Esophagus (tissue), 2 donors: Measurements from ENCODE around the gene TTYH3. TPM values are rescaled to one million over a fixed set of nuclear protein-coding genes. Genes with fewer than 3 reads are reported as not detected.
A peak's percentile ranks its signal among the peaks of the same experiment; 100 is the strongest.

ENCODE experiments used
- H3K27ac ChIP-seq, 2 donors: one replicate each; pipeline ENCODE4 v1.5.1; 2013; ENCODE audit warnings: low read depth in 2 of 2, mild to moderate bottlenecking in 2 of 2, inconsistent platforms in 1 of 2, low read length in 1 of 2, moderate library complexity in 1 of 2
- H3K27me3 ChIP-seq, 2 donors: one replicate each; pipeline ENCODE4 v1.6.1; 2013; ENCODE audit warnings: low read length in 2 of 2, control low read depth in 1 of 2, mild to moderate bottlenecking in 1 of 2; ENCODE audit not compliant: insufficient read depth in 2 of 2, control insufficient read depth in 1 of 2
- H3K36me3 ChIP-seq, 2 donors: one replicate each; pipeline ENCODE4 v1.6.1; 2013; ENCODE audit warnings: low read length in 1 of 2; ENCODE audit not compliant: control insufficient read depth in 2 of 2, insufficient read depth in 2 of 2
- H3K4me1 ChIP-seq, 2 donors: one replicate each; pipeline ENCODE4 v1.6.1; 2013; ENCODE audit warnings: low read length in 1 of 2; ENCODE audit not compliant: control insufficient read depth in 2 of 2, insufficient read depth in 2 of 2
- H3K4me3 ChIP-seq, 2 donors: one replicate each; pipeline ENCODE4 v1.5.1; 2013; ENCODE audit warnings: low read length in 2 of 2, mild to moderate bottlenecking in 2 of 2, low read depth in 1 of 2, moderate library complexity in 1 of 2
- H3K9me3 ChIP-seq, 2 donors: one replicate each; pipeline ENCODE4 v1.6.1; 2013; ENCODE audit warnings: mild to moderate bottlenecking in 2 of 2, low read depth in 1 of 2, low read length in 1 of 2, moderate library complexity in 1 of 2; ENCODE audit not compliant: control insufficient read depth in 2 of 2, insufficient read depth in 1 of 2
- WGBS, 2 donors: extraction: QIAGEN DNeasy Blood & Tissue Kit; methylation state at CpG; one replicate each; pipeline ENCODE4 v1.1.7; 2013; 5-methylcytosine and 5-hydroxymethylcytosine counted together
- polyA plus RNA-seq, 2 donors: library from polyadenylated mRNA; stranded (reverse); fragments of 200-250 nt; gene quantifications; one replicate each; pipeline ENCODE4 v1.2.3, GENCODE V29; 2013
- donor health status: healthy with polysubstance abuse.
- donor health status: Bipolar disorder and iron deficiency.

Gene TTYH3
- polyA plus RNA-seq, 2 donors = 3.5 to 3.8 TPM

DNA sequence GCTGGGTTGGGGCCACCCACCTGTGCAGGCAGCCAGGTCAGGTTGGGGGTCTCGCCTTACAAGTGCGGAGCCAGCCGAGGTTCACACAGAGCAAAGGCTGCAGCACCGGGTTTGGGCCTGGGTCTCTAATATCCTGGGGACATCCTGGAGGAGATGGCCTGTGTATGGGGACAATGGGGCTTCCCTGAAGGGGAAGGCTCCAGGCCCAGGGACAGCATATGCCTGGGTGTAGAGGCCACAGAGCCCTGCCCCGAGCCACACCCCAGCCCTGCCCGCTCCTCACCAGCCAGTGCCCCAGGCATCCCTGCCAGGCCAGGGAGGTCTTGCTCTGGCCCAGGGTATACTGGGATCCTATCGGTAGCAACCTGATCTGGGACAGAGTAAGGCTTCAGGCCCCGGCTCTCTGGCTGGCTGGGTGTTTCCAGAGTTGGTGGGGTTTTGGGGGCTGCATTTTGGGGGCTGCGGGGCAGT is 9.1 kb downstream of the TTYH3 start:
- Histone ChIP-seq H3K4me3 (no peak overlapping the region), H3K27me3 (no peaks in the 10 kb centered on the region), H3K9me3 (peaks cover 0 to 2% of the 10 kb centered on the region in 2 donors), H3K36me3 (no peaks in the 10 kb centered on the region), H3K27ac (peak overlapping the region in 1 of 2 donors; percentile 76), H3K4me1 (peaks cover 13 to 28% of the 10 kb centered on the region in 2 donors)
- 56 to 61% methylated on average over 9 of the region's 9 CpGs for WGBS, 2 donors

DNA sequence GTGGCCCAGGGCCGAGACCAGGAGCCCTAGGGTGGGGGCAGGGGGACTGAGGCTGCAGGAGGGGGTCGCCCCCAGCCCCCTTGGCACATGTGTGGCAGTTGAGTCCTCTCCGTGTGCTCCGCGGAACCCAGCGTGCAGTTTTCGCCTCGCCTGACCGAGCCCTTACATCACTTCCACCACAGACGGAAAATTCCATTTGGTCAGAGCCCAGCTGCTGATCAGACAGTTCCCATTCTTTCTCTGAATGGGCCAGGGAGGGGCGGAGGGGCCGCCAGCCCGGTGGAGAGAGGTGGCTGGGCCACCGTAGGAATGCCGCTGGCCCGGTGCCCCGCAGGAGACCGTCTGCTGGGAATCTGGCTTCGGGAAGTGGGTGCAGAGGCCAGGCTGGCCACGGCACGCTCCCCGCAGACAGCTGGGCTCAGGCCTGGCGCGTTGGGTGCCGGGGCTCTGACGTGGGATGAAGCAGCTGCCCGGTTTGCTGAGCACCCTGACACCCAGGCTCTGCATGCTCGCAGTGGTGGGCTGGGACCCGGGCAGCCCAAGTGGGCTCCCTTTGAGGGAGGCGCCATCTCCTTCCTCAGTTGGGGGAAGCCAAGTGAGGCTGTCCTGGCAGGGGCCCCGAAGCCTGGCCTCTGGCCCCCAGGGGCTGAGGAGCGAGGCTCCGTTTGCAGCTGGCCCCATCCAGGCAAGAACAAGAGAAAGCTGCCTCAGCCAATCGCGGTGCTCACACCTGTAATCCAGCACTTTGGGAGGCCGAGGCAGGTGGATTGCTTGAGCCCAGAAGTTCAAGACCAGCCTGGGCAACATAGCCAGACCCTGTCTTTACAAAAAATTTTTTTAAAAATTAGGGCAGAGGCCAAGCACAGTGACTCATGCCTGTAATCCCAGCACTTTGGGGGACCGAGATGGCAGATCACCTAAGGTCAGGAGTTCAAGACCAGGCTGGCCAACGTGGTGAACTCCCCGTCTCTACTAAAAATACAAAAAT is 9.9 kb downstream of the TTYH3 start:
- Histone ChIP-seq H3K4me1 (peaks cover 13 to 28% of the 10 kb centered on the region in 2 donors), H3K4me3 (peak overlapping the region in 1 of 2 donors; percentile 14), H3K9me3 (peaks cover 0 to 2% of the 10 kb centered on the region in 2 donors), H3K27ac (peak overlapping the region; percentile 73 to 76), H3K36me3 (no peaks in the 10 kb centered on the region), H3K27me3 (no peaks in the 10 kb centered on the region)
- WGBS, 2 donors = 18 to 35% methylated on average over 38 to 39 of the region's 39 CpGs

DNA sequence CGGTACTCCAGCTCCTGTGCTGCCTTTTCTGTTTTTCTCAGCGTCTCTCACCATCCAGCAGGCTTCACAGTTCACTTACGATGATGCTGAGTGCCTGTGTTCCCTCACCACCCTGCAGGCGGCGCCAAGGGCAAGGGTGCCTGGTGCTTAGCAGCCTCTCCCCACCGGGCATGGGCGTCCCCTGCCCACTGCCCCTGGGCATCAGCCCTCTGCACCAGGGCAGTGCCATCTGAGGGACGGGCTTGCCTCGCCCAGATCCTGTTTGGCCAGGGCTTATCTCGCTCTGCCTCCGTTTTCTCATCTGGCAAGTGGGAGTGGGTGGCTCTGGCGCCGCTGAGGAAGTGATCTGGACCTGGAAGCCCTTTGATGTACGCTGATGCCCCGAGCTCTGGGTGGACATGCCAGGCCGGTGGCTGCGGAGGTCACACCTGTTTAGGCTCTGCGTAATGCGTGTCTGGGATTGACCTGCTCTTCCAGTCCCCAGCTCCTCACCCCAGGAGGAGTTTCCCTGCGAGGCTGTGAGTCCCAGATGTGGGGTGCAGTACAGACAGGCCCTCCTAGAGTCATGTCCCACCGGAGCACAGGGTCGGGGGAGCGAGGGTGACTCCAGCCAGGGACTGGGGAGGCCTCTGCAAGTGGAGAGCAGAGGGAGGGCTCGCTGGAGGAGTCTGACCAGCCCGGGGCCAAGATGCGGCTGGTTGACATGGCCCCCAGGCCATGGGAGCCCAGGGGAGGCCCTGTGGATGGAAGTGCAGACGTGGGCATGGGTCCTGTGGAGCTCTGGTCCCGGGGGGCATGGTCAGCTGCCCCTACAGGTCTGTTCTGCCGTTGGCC is 11.8 kb downstream of the TTYH3 start:
- WGBS, 2 donors = 80 to 82% methylated on average over 29 of the region's 29 CpGs
- H3K4me1 ChIP-seq = peaks cover 13 to 25% of the 10 kb centered on the region in 2 donors
- peaks cover 0 to 6% of the 10 kb centered on the region in 2 donors for H3K36me3 ChIP-seq
- H3K4me3 ChIP-seq = no peak overlapping the region
- H3K27me3 ChIP-seq = no peaks in the 10 kb centered on the region
- peaks cover 0 to 2% of the 10 kb centered on the region in 2 donors for H3K9me3 ChIP-seq
- no peak overlapping the region for H3K27ac ChIP-seq

DNA sequence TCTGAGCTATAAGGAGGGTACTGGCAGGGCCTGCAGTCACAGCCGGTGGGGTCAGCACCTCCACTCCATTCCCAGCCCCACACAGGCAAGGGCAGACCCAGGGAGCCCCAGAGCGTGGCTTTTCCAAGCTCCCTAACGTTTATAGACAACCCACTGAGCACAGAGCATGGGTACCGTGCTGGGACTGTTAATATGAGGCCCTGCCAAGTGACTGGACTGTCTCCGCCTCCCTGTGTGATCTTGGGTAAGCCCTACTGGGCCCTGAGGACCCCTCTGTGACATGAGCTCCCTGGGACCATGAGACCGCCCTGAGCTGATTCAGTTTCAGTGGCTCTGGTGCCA is 12.4 kb downstream of the TTYH3 start:
- no peaks in the 10 kb centered on the region for H3K27me3 ChIP-seq
- no peak overlapping the region for H3K4me3 ChIP-seq
- peaks cover 13 to 25% of the 10 kb centered on the region in 2 donors for H3K4me1 ChIP-seq
- no peak overlapping the region for H3K27ac ChIP-seq
- H3K36me3 ChIP-seq = peaks cover 0 to 6% of the 10 kb centered on the region in 2 donors
- peaks cover 0 to 2% of the 10 kb centered on the region in 2 donors for H3K9me3 ChIP-seq
- 82 to 84% methylated on average over 6 of the region's 6 CpGs for WGBS, 2 donors

DNA sequence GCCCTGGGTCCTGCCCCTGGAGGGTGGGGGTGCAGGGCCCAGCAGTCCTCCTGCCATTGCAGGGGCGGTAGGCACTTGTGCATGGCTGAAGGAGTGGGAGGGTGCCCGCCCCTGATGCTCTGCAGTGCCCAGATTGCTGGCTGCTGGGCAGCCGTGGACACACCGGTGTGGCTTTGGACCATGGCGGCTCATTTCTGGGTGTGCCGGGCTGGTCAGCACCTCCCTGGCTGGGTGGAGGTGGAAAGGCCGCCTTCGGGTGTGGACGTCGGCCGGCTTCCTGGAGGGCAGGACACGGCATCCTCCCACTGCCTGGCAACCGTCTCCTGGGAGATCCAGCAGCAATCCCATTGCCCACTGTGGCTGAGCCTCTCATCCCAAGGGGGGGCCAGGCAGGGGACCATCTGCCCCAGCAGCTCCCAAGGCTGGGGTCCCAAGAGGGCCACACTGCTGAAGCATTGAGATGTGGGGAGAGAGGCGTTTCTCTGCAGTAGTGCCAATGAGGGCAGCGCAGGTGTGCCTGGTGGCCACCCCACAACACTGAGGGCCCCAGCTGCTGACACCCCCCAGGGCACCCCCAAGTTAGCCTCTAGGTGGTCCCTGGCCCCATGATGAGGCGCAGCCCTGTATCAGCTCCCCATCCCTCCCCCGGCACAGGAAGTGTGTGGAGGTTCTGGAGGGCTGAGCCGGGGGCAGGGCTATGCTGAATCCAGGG is 12.9 kb downstream of the TTYH3 start:
- H3K27me3 ChIP-seq = no peaks in the 10 kb centered on the region
- H3K36me3 ChIP-seq = peaks cover 0 to 6% of the 10 kb centered on the region in 2 donors
- H3K4me1 ChIP-seq = peaks cover 13 to 25% of the 10 kb centered on the region in 2 donors
- no peak overlapping the region for H3K4me3 ChIP-seq
- H3K9me3 ChIP-seq = peaks cover 0 to 2% of the 10 kb centered on the region in 2 donors
- H3K27ac ChIP-seq = no peak overlapping the region
- 73 to 84% methylated on average over 18 of the region's 18 CpGs for WGBS, 2 donors

DNA sequence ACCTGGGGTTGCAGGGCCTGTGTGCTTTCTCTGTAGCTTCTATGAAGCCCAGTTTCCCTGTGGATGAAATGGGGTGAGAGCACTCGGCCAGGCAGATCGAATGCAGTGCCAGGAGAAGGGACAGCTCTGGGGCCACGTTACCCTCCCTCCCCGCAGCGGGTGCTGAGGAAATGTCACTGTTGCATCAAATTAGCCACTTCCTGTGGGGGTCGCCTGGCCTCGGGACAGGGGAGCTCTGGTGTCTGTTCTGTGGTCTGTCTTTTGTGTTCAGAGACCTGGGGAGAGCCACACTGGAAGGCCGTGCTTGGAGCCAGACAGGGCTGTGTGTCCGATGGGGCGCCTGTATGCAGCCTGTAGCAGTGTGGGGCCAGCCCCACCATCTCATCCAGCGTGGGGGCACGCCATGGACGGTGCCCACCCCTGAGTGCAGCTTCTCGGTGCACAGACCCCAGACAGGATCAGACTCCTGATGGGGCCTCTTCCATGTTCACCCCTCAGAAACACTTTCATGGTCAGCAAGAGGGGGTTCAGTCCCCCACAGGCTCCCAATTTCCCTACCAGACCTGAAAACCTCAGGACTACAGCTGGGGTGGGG is 13.6 kb downstream of the TTYH3 start:
- H3K9me3 ChIP-seq = peaks cover 0 to 2% of the 10 kb centered on the region in 2 donors
- peaks cover 13 to 23% of the 10 kb centered on the region in 2 donors for H3K4me1 ChIP-seq
- no peak overlapping the region for H3K27ac ChIP-seq
- WGBS, 2 donors = 65 to 69% methylated on average over 14 of the region's 14 CpGs
- no peaks in the 10 kb centered on the region for H3K27me3 ChIP-seq
- H3K36me3 ChIP-seq = peaks cover 0 to 6% of the 10 kb centered on the region in 2 donors
- no peak overlapping the region for H3K4me3 ChIP-seq

DNA sequence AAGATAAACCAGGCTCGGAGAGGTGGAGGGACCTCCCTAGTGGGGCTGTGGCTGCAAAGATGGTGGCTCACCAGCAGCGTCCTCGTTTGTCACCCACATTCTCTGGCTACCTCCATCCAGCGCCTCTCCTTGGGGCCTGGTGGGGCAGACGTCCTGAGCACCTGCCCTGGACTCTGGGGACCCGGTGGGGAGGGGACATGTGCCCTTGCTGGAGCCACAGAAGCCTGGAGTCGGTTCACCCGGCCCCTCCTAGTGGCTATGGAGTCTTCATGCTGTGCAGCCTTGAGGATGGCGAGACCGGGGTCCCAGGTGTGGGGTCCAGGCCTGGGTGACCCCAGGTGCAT is 14.5 kb downstream of the TTYH3 start:
- peaks cover 0 to 2% of the 10 kb centered on the region in 2 donors for H3K9me3 ChIP-seq
- no peaks in the 10 kb centered on the region for H3K27me3 ChIP-seq
- no peak overlapping the region for H3K27ac ChIP-seq
- H3K4me3 ChIP-seq = no peak overlapping the region
- peaks cover 5 to 15% of the 10 kb centered on the region in 2 donors for H3K4me1 ChIP-seq
- H3K36me3 ChIP-seq = peaks cover 0 to 6% of the 10 kb centered on the region in 2 donors
- 87 to 91% methylated on average over 10 of the region's 10 CpGs for WGBS, 2 donors

DNA sequence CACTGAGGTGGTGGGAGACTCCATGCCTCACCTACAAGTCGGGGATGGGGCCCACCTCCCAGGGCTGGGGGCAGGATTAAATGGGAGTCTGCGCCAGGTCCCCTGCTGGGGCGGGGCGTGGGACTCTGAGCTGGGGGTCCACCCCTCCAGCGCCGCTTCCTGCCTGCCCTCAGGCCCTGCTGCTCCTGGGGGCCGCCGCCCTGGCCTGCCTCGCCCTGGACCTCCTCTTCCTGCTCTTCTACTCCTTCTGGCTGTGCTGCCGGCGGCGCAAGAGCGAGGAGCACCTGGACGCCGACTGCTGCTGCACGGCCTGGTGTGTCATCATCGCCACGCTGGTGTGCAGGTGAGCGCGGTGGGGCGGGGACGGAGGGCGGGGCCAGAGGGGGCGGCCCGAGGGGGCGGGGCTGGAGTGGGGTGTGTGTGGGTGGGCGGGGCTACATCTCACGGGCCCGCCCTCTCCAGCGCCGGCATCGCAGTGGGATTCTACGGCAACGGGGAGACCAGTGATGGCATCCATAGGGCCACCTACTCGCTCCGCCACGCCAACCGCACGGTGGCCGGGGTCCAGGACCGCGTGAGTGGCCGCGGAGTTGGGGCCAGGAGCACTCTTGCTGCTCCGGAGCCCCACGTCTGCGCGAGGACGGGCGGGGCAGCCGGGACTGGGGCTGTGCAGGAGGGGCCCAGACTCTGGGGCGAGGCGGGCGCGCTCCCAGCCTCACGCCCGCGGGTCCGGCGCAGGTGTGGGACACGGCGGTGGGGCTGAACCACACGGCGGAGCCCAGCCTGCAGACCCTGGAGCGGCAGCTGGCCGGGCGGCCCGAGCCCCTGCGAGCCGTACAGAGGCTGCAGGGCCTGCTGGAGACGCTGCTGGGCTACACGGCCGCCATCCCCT is 15.1 kb downstream of the TTYH3 start:
- Histone ChIP-seq H3K9me3 (peaks cover 0 to 2% of the 10 kb centered on the region in 2 donors), H3K36me3 (peaks cover 0 to 8% of the 10 kb centered on the region in 2 donors), H3K4me3 (no peak overlapping the region), H3K27ac (no peak overlapping the region), H3K27me3 (no peaks in the 10 kb centered on the region), H3K4me1 (peaks cover 3 to 12% of the 10 kb centered on the region in 2 donors)
- WGBS, 2 donors = 88 to 89% methylated on average over 56 to 73 of the region's 73 CpGs
